ENCODE data around the gene SDSL. TPM values are rescaled to one million over a fixed set of nuclear protein-coding genes. Genes with fewer than 3 reads are reported as not detected.

The SDSL gene
- polyA plus RNA-seq, 3 donors = 11.1 to 17.0 (median 13.5) TPM

DNA sequence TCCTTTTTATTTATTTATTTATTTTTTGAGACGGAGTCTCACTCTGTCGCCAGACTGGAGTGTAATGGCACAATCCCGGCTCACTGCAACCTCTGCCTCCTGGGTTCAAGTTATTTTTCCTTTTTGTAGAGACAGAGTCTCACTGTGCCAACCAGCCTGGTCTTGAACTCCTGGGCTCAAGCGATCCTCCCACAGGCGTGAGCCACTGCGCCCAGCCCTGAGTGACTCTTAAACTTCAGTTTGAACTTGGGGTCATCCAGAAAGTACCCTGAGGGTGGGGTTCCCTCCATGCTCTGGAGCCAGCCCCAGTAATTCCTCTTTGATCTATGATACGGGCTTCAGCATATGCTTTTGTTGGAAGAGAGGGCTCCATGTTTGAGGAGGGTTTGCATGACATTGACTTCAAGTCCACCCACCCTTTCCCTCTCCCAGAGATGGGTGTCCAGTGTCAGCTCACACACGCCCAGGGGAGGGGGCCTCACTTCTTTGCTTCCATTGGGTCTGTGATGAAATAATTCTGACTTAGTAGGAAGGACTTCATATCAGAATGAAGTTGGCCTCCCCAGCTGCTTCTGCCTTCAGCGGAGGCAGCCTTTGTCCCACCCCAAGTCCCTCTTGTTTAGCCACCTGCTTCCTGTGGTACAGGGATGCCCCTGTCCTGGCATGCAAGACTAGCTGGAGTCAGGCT is 30.4 kb upstream of the SDSL start:
- DNase-seq (ENCODE audit: extremely low read depth in 1 of 11, low read depth in 9 of 11, low spot score in 4 of 11) = no peak

DNA sequence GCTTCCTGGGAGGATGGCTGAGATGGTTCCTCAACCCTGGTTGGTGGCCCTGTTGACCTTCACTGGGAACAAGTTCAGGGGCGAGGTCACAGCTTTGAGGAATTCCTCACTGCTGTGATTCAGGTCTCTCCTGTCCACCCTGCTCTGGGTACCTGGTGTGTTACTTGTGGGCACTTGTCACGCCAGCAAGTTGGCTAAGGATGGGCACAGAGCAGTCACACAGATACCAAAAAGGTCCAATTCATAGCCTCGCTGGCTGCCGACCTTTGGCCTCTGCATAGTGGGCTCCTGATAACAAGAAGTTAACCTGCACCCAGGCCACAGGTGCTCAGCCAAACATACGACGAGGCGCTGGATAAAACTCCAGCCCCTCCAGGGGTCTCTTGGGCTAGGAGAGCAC is 29.7 kb upstream of the SDSL start:
- no peak for DNase-seq (ENCODE audit: extremely low read depth in 1 of 11, low read depth in 9 of 11, low spot score in 4 of 11)

DNA sequence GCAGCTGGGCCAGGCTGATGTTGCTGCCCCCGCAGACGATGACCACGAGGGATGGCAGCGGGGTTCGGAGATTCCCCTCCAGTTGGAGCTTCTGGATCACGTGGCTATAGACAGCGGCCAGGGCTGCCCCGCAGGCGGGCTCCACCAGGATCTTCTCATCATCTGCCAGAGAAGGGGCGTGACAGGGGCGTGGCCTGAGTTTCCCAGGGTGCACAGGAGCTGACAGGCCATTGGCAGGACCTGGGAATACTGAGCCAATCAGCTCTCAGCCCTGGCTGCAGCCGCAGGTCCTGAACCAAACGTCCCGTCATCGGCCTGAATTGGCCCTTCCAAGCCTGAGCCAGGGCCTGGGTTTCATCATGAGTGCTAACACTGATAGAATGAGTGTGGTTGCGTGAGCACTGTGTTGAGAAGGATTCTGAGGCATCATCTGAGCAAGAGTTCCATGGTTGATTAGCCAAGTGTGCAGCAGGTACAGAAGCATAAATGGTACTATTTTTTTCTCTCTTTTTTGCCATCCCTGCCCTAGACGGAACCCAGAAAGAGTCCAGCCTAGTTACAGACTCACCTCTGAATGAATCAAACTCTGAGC is 29.1 kb upstream of the SDSL start:
- no peak for DNase-seq (ENCODE audit: extremely low read depth in 1 of 11, low read depth in 9 of 11, low spot score in 4 of 11)

DNA sequence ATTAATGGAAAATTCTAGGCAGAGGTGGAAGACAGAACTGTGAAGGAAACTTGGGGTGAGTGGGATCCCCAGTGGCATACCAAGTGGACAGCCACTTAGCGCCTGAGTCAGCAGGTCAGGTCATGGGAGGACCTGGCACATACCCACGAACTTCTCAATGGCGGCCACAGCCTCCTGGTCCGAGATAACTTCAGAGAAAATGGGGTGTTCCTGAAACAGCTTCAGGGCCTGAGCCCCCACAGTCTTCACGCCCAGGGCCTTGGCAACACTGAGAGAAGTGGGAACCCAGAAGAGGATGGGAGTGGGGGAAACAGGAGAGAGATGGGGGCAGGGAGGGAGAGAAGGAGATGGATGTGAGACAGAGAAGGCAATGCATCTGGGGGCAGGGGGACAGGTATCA is 28.4 kb upstream of the SDSL start:
- no peak for DNase-seq (ENCODE audit: extremely low read depth in 1 of 11, low read depth in 9 of 11, low spot score in 4 of 11)

DNA sequence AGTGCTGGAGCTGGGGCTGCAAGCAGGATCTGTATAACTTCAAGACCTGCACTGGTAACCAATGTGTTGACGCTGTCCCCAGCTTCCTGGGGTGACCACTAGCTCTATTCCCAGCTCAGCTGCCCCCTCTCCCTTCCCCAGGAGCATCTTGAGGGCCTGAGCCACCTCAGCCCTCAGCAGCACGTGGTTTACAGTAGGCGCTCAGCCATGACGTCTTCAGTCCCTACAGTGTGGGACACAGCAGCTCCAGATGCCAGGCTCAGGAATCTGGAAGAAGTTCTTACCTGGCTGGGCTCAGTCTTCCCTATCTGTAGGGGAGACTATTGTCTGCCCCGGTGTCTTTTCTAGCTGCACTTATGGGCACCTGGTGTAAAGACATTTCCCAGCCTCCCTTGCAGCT is 27.1 kb upstream of the SDSL start:
- DNase-seq (ENCODE audit: extremely low read depth in 1 of 11, low read depth in 9 of 11, low spot score in 4 of 11) = no peak

DNA sequence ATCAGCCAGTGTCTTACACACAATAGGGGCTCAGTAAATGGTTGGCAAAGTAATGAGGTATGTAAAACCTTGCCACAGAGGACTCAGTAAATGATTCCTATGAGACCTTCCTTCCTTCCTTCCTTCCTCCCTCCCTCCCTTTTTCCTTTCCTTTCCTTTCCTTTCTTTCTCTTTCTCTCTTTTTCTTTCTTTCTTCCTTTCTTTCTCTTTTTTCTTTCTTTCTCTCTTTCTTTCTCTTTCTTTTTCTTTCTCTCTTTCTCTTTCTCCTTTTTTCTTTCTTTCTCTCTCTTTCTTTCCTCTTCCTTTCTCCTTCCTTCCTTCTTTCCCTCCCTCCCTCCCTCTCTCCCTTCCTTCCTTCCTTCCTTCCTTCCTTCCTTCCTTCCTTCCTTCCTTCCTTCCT is 26.0 kb upstream of the SDSL start:
- no peak for DNase-seq (ENCODE audit: extremely low read depth in 1 of 11, low read depth in 9 of 11, low spot score in 4 of 11)

DNA sequence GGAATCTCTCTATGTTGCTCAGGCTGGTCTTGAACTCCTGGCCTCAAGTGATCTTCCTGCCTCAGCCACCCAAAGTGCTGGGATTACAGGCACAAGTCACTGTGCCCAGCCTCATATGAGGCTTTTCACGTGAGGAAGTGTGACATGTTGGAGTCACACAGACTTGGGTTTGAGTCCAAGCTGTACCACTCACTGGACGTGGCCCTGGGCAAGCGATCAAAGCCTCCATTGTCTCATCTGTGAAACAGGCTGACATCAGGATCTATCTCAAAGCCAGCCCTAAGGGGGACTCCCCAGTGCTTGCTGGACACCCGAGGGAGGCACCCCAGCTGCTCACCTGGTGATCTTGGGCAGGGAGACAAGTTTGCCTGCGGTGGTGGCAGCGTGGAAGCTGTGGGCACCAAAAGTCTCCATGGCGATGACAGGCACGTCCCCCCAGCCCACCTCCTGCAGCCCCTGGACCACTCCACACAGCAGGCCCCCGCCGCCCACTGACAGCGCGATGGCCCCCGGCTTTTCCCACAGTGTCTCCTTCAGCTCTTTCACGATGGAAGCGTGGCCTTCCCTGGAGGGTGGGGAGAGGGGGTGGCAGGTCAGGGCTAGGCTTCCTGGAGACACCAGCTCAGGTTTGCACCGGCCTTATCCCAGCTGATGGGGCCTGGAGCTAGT is 25.2 kb upstream of the SDSL start:
- DNase-seq (ENCODE audit: extremely low read depth in 1 of 11, low read depth in 9 of 11, low spot score in 4 of 11) = no peak

DNA sequence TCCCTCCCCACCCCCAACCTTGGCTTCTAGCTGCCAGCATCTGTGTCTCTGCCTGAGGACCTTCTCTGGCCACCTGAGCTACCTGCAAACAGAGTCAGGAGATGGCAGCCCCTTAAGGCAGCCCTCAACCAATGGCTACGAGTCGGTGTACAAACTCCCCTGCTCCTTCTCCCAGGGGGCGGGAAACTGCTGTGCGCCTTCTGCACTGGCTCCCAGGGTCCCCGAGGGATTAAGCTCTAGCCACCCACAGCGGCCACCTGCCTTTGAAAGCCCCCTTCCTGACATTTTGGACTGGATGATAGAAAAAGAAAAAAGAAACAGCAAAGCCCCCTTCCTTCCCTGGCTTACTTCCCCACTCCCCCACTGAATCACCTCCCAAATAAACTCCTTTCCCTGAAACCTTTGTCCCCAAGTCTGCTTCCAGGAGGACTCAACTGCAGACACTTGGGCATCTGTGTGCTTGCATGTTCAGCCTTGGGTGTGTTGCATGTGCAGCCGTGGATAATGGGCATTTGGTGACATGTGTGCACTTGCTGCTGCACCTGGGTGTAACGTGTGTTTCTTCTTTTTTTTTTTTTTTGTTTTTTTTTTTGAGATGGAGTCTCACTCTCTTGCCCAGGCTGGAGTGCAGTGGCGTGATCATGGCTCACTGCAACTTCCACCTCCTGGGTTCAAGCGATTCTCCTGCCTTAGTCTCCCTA is 24.5 kb upstream of the SDSL start:
- no peak for DNase-seq (ENCODE audit: extremely low read depth in 1 of 11, low read depth in 9 of 11, low spot score in 4 of 11)

DNA sequence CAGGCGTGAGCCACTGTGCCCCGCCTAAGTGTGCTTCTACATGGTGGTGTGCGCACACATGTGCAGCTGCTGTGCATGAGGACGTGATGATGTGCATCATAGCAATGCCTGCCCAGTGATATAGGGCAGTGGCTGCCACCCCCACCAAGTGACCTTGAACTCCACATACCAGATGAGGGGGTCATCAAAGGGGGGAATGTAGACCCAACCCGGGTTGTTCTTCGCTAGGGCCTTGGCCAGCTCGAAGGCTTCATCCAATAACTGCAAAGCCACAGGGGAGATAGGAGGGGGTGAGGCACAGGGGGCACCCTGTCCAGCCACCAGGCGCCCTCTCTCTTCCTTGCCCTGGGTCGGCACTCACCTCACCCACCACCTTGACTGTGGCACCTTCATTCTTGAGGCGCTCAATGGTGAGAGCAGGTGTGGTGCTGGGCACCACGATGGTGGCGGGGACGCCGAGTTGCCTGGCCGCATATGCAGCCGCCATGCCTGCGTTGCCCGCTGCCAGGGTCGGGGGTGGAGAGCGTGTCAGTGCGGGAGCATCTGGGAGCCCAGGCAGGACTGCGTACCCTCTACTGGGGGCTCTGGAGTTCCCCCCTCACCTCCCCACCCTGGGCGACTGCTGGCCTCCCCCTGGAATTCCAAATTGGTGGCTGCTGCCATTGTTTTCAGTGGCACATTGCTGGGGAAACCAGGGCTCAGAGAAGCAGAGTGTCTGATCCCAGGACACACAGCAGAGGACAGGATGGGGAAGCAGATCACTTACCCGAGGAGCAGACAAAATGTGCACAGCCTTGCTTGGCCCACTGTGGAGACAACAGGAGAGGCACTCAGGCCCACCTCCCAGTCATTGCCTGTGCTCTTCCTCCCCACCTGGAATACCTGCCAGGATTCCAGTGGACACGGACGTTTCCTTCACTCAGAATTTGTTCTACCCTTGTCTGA is 23.6 kb upstream of the SDSL start:
- no peak for DNase-seq (ENCODE audit: extremely low read depth in 1 of 11, low read depth in 9 of 11, low spot score in 4 of 11)

DNA sequence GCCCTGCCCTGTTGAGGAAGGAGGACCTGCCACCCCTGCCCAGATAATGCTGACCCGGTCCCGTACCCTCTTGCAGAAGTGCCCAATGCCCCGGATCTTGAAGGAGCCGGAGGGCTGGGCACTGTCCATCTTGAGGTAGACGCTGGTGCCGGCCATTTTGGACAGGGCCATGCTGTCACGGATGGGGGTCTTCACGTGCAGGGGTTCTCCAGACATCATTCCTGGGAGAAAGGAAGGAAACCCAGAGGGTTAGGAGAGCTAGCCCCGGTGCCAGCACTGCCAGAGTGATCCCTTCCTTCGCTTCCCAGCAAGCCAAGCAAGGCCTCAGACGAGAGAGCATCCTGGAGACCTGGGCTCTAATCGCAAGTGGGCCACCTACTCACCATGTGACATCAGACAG is 22.7 kb upstream of the SDSL start:
- DNase-seq (ENCODE audit: extremely low read depth in 1 of 11, low read depth in 9 of 11, low spot score in 4 of 11) = no peak

DNA sequence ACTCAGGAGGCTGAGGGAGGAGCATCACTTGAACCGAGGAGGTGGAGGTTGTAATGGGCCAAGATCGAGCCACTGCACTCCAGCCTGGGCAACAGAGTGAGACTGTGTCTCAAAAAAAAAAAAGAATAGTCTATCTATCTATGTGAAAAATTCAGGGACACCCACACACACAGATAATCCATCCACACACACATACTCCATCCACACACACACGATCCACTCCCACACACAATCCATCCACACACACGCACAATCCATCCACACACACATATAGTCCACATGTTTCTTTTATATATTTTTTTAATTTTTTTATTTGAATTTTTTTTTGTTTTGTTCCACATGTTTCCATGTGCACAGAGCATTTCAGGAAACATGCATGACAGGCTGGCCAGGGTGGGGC is 21.8 kb upstream of the SDSL start:
- DNase-seq (ENCODE audit: extremely low read depth in 1 of 11, low read depth in 9 of 11, low spot score in 4 of 11) = no peak

DNA sequence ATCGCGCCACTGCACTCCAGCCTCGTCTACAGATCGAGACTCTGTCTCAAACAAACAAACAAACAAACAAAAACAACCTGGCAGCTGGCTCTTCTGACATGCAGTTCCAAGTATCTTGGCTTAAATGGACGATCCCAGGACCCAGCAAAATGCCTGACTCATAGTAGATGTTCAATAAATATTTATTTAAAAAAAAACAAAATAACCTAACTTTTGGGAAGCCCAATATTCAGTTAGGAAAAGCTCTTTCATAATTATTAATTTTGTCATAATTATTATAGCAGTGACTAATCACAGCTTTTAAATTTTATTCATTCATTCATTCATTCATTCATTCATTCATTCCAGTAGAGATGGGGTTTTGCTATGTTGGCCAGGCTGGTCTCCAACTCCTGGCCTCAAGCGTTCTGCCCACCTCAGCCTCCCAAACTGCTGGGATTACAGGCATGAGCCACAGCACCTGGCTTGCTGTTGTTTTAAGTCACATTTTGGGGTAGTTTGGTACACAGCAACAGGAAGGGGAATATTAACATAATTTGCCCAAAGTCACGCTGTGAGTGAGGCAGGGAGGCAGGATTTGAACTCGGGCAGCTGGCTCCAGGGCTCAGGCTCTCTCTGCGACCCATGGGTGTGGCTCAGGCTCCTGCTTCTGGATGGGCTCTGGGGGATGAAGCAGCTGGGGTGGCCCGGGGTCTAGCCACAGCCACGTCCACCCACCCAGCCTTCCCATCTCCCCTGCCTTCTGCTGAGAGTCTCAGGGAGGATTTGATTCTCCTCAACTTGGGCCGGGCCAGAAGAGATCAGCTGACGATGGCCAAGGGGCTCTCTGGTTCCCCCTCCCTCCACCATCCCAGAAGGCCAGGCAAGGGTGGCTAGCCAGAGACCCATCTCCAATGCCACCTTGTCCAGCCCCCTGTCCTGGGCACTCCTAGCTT is 20.8 kb upstream of the SDSL start:
- DNase-seq (ENCODE audit: extremely low read depth in 1 of 11, low read depth in 9 of 11, low spot score in 4 of 11) = no peak

DNA sequence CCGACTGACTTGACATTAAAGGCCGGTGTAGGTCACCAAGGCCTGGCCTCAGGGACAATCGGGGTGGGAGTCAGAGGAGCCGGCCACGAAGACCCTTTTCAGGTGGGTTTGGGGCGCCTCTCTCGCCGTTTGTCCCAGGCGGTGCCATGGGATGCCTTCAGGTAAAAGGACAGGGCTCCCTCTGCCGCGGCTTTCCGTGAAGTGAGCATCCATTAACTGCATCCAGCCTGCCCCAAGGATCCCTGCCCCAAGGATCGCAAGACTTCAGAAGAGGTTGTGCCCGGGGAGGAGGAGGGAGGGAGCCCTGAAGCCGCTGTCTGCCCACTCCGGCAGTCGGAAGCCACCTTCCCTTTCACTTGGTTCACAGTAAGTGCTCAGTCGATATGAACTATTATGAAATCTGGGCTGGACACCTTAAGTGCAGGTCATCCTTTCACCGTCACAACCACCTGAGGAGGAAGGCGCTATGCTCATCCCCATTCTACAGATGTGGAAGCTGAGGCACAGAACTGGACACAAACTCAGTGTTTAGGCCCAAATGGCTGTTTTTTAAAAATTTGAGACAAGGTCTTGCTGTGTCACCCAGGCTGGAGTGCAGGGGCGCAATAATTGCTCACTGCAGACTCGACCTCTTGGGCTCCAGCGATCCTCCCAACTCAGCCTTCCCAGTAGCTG is 19.5 kb upstream of the SDSL start:
- DNase-seq (ENCODE audit: extremely low read depth in 1 of 11, low read depth in 9 of 11, low spot score in 4 of 11) = no peak

DNA sequence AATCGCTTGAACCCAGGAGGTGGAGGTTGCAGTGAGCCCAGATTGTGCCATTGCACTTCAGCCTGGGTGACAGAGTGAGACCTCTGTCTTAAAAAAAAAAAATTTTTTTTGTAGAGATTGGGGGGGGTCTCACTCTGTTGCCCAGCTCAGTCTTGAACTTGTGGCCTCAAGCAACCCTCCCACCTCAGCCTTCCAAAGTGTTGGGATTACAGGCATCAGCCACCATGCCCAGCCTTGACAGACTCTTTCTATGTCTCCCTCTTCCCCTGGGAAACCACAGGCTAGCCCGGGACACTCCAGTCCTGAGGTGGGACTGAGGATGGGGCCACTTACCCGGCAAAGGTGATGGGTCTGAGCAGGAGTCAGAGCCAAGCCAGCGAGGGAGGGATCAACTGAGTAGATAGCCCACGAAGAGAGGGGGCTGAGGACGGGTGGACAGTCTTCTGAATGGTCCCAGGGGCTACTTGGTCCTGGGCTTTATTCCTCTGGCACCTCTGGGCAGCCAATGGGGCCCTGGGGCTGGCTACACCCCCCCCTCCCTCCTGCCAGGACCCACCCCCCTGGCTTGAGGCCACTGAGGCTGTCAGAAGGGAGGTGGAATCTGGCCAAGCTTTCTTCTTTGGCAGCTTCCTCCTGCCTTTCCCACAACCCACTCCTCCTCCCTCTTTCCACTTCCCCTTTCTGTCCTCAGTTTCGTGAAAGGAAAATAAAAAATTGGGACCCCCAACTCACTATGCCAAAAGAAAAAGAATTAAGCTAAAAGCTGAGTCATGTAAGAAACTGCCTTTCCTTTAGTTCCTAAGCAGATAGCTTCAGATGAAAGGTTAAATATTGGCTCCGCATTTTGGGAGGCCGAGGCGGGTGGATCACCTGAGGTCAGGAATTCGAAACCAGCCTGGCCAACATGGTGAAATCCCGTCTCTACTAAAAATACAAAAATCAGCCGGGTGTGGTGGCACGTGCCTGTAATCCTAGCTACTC is 18.5 kb upstream of the SDSL start, which contains the start of gene SDS:
SDS (minus strand) TSS at position 453 of the 981 bp plus-strand sequence. CDS start 4,179 bp downstream, outside the sequence.
- DNase-seq (ENCODE audit: extremely low read depth in 1 of 11, low read depth in 9 of 11, low spot score in 4 of 11) = peak in 3 of 11 donors; percentile 16 to 37 (median 17)

DNA sequence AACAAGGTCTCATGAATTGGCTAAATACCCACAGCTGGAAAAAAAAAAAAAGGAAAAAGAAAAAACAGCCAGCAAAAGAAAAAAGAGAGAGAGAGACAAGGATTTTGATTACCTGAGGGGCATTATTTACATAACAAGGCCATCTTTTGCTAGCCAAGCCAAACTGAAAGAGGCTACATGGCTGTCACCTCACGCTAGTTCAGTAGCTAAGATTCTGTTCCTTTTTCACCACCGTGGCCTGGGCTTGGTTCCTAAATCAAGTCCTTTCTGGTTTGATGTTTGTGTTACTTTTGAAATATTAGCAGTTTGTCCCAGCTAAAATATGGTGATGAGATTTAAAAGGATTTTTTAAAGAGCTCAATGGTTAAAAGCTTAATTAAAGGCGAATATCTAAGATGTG is 16.5 kb upstream of the SDSL start:
- DNase-seq (ENCODE audit: extremely low read depth in 1 of 11, low read depth in 9 of 11, low spot score in 4 of 11) = no peak

DNA sequence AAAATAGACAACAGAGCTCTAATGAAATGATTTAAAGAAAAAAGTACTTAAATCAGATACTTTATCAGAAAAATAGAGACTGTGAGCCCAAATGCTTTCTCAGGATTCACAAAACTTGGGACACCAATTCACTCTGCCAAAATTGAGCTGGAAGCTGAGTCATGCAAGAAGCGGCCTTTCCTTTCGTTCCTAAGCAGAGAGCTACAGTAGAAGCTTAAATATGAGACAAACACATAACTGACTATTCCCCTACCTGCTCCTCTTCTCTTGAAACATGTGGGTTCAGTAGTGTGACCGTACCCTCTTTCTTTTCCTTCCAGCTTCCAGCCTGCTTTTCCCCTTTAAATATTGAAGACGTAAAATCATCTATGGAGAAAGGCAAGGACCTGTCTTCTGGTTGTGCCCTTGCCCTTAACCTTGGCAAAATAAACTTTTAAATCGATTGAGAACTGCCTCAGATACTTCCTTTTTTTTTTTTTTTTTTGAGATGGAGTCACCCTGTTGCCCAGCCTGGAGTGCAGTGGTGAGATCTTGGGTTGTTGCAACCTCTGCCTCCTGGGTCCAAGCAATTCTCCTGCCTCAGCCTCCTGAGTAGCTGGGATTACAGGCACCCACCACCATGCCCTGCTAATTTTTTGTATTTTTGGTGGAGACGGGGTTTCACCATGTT is 14.1 kb upstream of the SDSL start:
- DNase-seq (ENCODE audit: extremely low read depth in 1 of 11, low read depth in 9 of 11, low spot score in 4 of 11) = no peak
